Activated CD4-positive, alpha-beta T cell treated with anti-CD3 and anti-CD28 coated beads, Interleukin-2, amount 50 U/mL, for 24 hours (primary cell): Measurements from ENCODE around the gene BANP.
"Not testable (repeated sequence)": the region's sequence is repeated elsewhere in the genome, so short reads cannot be mapped to it uniquely, and the experiment has no call there.

Experiments used
- DNase-seq, 2 donors: peaks; one replicate each; pipeline ENCODE4 v3.0.0-alpha.2; 2020; ENCODE audit warnings: low read depth in 1 of 2, low spot score in 1 of 2

The BANP gene, protein sequence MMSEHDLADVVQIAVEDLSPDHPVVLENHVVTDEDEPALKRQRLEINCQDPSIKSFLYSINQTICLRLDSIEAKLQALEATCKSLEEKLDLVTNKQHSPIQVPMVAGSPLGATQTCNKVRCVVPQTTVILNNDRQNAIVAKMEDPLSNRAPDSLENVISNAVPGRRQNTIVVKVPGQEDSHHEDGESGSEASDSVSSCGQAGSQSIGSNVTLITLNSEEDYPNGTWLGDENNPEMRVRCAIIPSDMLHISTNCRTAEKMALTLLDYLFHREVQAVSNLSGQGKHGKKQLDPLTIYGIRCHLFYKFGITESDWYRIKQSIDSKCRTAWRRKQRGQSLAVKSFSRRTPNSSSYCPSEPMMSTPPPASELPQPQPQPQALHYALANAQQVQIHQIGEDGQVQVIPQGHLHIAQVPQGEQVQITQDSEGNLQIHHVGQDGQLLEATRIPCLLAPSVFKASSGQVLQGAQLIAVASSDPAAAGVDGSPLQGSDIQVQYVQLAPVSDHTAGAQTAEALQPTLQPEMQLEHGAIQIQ

DNA sequence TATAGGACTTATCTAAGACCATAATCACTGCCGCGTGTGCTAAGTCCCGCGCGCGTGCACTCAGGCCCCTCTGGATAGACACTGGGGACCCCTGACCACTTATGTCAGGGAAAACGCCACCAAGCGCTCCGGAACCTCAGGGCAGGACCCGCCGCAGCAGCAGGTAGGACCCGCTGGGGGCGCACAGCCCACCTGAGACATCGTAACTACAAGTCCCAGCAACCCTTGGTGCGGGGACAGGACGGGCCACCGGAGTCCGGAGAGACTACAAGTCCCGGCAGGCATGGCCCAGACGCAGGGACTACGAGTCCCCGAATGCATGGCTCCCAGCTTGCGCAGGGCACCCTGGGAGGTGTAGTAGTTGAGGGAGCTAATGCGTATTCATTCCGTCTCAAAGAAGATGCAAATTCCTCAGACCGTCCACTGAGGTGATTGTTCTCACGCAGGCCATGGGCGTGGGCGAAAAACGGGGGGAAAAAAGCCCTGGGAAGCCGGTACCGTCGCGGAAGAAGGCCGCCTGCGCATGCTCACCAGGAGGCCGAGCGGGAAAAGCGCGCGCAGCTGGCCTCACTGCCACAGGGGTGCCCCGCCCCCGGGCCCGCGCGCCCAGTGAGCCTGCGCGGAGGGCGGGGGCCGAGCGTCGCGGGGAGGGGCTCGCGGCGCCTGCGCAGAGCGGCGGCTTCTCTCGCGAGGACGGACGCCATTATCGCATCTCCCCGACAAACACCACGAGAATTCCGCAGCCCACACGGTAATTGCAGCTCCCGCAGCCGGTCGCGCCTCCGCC, at the start of gene BANP:
Gene BANP (plus strand): TSS at position 670 of the 787 bp plus-strand sequence. CDS start 23,682 bp downstream, outside the sequence.
- DNase-seq: peak; percentile 87 to 97

GRCh38 chr16:87904963-87905362, 46.3 kb upstream of the BANP start:
- not testable (repeated sequence) for DNase-seq

DNA sequence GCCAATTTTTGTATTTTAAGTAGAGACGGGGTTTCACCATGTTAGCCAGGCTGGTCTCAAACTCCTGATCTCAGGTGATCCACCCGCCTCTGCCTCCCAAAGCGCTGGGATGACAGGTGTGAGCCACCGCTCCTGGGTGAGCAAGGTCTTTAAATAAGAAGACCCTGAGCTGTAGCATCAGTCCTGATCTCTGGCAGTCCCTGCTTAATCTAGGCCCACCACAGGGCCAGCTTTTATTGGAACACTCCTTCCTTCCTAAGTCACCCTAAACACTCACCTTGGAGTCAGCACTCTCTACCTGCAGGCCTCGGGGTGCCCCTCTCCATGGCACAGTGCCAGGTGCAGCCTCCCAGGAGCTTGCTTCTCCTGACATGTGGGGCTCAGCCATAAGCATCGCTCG, 45.7 kb upstream of the BANP start:
- DNase-seq: not testable (repeated sequence)

DNA sequence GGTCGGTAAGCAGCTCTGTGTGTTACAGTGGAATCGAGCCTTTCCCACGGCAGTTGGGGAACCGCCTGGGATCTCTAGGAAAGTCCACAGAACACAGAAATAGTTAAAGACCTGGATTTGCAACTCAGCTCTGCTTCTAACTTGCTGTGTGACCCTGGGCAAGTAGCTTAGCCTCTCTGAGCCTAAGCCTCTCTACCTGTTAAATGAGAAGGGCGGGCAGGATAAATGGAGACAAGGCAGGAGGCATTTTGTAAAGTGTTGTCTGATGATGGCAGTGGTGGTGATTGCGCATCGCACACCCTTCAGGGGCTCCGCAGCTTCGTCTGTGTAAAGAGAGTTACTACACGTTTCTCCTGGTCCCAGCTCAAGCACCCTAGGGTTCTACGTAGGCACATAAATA, 43.1 kb upstream of the BANP start:
- DNase-seq: not testable (repeated sequence)

GRCh38 chr16:87909203-87909935, 41.9 kb upstream of the BANP start:
- DNase-seq: peak; percentile 87 to 89

- DNase-seq: not testable (repeated sequence)
Measured at GRCh38 chr16:87911106-87911763, 40.0 kb upstream of the BANP start.

- DNase-seq: not testable (repeated sequence)
Measured at GRCh38 chr16:87912691-87913090, 38.5 kb upstream of the BANP start.

DNA sequence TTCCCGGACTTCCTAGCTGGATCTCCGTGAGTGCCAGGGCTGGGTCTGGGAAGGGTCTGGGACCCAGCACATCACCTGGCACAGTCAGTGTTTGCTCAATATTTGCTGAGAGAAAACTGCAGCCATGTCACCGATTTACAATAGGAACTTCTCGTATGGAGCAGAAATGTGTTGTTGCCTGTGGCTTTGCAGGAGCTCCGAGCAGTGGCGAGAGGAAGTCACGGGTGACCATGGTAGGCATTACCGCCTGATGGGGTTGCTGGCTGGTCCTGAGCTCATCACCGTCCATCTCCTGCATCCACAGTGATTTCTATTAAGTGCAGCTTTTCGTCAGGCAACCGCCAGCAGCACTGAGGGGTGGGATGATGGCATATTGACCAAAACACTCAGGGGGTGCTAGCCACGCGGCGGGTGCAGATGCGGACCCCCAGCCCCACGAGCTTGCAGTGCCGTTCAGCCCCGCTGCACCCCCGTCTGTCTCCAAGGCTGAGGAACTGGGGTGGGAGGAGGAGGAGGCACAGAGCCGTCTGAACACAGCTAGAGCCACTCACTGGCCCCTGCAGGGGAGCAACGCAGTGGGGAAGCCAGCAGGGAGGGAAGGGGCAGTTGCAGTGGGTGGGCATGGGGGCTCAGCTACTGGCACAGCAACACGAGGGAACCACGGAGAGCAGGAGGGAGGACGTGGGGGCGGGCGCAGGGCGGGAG, 37.1 kb upstream of the BANP start:
- DNase-seq: not testable (repeated sequence)

DNA sequence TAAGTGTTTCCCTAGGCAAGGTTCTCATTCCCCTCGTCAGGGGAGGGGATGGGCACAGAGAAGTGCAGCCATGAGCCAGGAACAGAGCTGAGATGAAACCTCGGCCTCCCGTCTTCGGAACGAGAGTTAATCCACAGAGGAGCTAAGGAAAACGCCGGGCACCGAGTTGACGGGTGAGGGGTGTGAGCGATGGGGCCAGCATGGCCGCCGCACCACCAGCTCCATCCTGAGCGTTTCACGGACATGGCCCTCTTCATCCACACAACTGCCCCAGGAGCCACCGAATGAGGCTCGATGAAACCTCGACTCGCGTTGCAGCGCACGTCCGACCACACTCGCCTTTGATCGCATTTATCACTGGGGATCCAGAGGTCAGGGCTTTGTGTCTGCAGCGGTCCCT, 36.4 kb upstream of the BANP start:
- no peak for DNase-seq

GRCh38 chr16:87917503-87917902, 33.7 kb upstream of the BANP start:
- no peak for DNase-seq

- no peak for DNase-seq
Measured at GRCh38 chr16:87918338-87918737, 32.9 kb upstream of the BANP start.

GRCh38 chr16:87918866-87919680, 32.2 kb upstream of the BANP start:
- DNase-seq: no peak

DNA sequence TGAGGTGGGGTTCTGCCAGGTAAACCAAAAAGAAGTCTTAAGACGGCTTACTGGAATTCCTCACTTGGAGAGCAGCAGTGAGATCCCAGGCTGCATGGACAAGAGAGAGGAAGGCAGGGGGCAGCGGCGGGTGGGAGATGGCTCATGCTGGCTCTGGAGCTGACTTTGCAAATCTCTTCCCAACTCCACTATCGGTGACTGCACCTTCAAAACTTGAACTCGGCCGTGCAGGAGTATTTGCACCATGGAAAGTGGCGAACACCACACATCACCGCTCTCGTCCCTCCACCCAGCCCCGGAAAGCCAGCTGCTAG, 31.6 kb upstream of the BANP start:
- DNase-seq: no peak

DNA sequence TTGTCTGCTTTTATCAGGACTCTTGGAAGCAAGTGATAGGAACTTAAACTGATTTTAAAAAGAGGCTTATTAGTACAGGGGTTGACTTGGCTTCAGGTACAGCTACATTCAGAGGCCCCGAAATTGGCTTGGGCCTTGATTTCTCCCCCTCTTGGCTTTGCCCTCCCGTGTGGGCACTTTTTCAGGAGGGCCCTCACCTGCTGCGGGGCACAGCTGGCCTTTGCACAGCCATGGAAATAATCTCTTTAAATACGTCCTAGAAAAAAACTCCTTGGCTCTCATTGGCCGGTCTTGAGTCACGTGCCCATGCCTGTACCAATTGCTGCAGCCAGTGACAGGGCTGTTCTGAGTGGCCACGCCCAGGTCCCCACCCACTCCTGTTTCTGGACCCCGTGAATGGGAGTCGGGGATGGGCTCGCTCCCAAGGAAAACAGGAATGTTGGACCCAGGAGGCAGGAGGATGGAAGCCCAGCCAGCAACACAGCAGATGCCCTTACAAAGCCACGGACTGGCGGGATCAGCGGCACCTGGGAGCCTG, 29.9 kb upstream of the BANP start:
- DNase-seq: no peak

- no peak for DNase-seq
Measured at GRCh38 chr16:87922250-87922871, 28.9 kb upstream of the BANP start.

DNA sequence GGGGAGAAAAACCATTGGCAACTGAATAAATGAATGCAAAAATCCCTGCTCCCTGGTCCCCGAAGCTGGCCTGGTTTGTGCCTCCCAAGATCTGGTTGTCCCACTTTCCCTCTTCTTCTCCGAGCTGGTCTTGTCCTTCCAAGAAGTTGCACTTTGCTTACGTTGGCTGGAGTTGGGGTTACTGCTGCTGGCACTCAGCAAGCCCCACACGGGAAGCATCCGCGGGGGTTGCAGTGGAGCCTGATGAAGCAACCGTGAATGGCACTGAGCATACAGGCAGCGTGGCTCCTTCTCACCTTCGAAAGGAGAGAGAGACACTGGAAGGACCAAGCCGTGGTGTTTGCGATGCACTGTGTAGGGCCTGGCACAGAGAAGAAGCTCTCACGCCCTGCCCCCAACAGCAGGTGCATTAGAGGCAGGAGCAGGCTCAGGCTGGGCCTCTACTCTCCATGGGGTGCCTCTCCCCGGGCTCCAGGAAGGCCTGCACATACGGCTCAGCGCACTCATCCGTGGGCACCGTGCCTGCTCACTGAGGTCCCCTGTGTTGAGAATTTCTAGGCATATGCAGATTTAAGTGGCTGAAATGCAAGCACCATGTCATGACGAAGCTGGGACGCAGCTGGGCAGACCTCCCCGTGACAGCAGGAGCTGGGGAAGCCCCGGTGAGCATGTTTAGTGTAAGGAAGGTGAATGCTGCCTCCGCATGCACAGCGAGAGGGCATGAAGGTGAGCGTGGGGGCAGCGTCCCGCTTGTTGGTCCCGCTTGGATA, 27.0 kb upstream of the BANP start:
- no peak for DNase-seq

- DNase-seq: no peak
Measured at GRCh38 chr16:87924811-87925670, 26.2 kb upstream of the BANP start.
